DOHH2 (cell line): ENCODE measurements around the gene BTBD6.

Experiments
- H3F3A ChIP-seq: fragments of 200-600 bp; sonication (generic), shearing (Covaris generic); 2 replicates; pipeline ENCODE4 v1.6.0; 2016; ENCODE audit warnings: antibody characterized with exemption, mild to moderate bottlenecking; ENCODE audit not compliant: control insufficient read depth, insufficient read depth
- H3K27ac ChIP-seq: fragments of 200-600 bp; sonication (generic); 2 replicates; pipeline ENCODE4 v1.5.1; 2014; ENCODE audit warnings: low read depth, mild to moderate bottlenecking, low read length, moderate library complexity
- H3K27me3 ChIP-seq: fragments of 200-600 bp; sonication (generic); 2 replicates; pipeline ENCODE4 v1.6.1; 2014; ENCODE audit warnings: mild to moderate bottlenecking, low read length, mixed read lengths; ENCODE audit not compliant: control insufficient read depth
- H3K36me3 ChIP-seq: fragments of 200-600 bp; sonication (generic); 2 replicates; pipeline ENCODE4 v1.6.1; 2014; ENCODE audit warnings: mild to moderate bottlenecking, low read length, moderate library complexity, mixed read lengths; ENCODE audit not compliant: control insufficient read depth
- H3K4me1 ChIP-seq: fragments of 200-600 bp; sonication (generic); 2 replicates; pipeline ENCODE4 v1.6.1; 2014; ENCODE audit warnings: mild to moderate bottlenecking, low read length, mixed read lengths; ENCODE audit not compliant: control insufficient read depth
- H3K4me2 ChIP-seq: fragments of 200-600 bp; sonication (generic); 2 replicates; pipeline ENCODE4 v1.6.0; 2014; ENCODE audit warnings: mild to moderate bottlenecking, low read length, moderate library complexity
- H3K4me3 ChIP-seq: fragments of 200-600 bp; sonication (generic); 2 replicates; pipeline ENCODE4 v1.5.1; 2014; ENCODE audit warnings: mild to moderate bottlenecking, low read length, mixed read lengths
- H3K79me2 ChIP-seq: fragments of 200-600 bp; sonication (generic); 2 replicates; pipeline ENCODE4 v1.6.1; 2014; ENCODE audit warnings: mild to moderate bottlenecking, low read length, mixed read lengths; ENCODE audit not compliant: control insufficient read depth
- H3K9me2 ChIP-seq: fragments of 200-600 bp; sonication (generic); replicated peaks from 2 replicates; pipeline ENCODE4 v1.6.1; 2014; ENCODE audit warnings: mild to moderate bottlenecking, low read length, mixed read lengths; ENCODE audit not compliant: control insufficient read depth
- H3K9me3 ChIP-seq: fragments of 200-600 bp; sonication (generic); 2 replicates; pipeline ENCODE4 v1.6.1; 2014; ENCODE audit warnings: antibody characterized with exemption, low read length, mixed read lengths; ENCODE audit not compliant: control insufficient read depth, insufficient read depth
- H4K20me1 ChIP-seq: fragments of 200-600 bp; sonication (generic); 2 replicates; pipeline ENCODE4 v1.6.0; 2014; ENCODE audit warnings: low read depth, mild to moderate bottlenecking, antibody characterized with exemption, low read length, moderate library complexity; ENCODE audit not compliant: control insufficient read depth, insufficient read depth
- EZH2phosphoT487 ChIP-seq: fragments of 200-600 bp; sonication (generic); IDR thresholded peaks from 2 replicates; pipeline ENCODE4 v1.6.1; 2017; ENCODE audit warnings: borderline replicate concordance, mild to moderate bottlenecking, antibody characterized with exemption, low read length, moderate library complexity, mixed read lengths
- TF ChIP-seq, protein P1 (sequence below): fragments of 200-600 bp; sonication (generic); IDR thresholded peaks from one replicate; pipeline ENCODE4 v1.5.1; 2014; ENCODE audit warnings: antibody characterized with exemption, mild to moderate bottlenecking, low read depth, low read length; ENCODE audit not compliant: poor library complexity, severe bottlenecking

Gene BTBD6

DNA sequence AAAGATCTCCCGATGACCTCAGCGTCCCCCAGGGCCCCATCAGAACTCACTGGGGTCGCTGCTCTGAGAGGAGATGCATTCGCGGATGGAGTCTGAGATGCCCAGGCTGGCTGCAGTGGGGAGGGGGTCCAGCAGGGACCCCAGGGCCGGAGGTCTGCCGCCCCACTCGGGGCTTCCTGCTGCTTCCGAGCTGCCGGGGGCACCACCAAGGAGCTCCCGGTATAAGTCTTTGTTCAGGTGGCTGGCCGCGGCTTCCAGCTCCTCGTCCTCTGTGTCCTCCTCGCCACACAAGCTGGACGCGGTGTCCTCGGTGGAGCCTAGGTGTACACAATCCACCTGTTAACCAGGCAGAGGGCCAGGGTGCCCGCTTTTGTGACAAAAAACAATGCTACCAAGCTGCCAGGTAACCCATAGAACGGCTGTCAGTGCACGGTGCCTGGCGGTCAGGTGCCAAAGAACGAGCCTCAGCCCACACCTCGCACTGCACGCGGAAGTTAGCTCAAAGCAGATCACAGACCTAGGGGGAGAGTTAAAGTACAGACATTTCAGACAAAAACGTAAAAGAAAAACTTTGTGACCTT lies 26.6 kb upstream of the BTBD6 start:
- H3K9me2 ChIP-seq, result no peaks in the 10 kb centered on the region
- H3K9me3 ChIP-seq, result no peaks in the 10 kb centered on the region
- H3K36me3 ChIP-seq, result peaks cover 10% of the 10 kb centered on the region
- TF ChIP-seq EZH2phosphoT487, result no peak
- TF ChIP-seq, protein P1, sequence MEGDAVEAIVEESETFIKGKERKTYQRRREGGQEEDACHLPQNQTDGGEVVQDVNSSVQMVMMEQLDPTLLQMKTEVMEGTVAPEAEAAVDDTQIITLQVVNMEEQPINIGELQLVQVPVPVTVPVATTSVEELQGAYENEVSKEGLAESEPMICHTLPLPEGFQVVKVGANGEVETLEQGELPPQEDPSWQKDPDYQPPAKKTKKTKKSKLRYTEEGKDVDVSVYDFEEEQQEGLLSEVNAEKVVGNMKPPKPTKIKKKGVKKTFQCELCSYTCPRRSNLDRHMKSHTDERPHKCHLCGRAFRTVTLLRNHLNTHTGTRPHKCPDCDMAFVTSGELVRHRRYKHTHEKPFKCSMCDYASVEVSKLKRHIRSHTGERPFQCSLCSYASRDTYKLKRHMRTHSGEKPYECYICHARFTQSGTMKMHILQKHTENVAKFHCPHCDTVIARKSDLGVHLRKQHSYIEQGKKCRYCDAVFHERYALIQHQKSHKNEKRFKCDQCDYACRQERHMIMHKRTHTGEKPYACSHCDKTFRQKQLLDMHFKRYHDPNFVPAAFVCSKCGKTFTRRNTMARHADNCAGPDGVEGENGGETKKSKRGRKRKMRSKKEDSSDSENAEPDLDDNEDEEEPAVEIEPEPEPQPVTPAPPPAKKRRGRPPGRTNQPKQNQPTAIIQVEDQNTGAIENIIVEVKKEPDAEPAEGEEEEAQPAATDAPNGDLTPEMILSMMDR, result no peak
- H3K27me3 ChIP-seq, result no peaks in the 10 kb centered on the region
- H4K20me1 ChIP-seq, result no peaks in the 10 kb centered on the region
- H3F3A ChIP-seq, result no peaks in the 10 kb centered on the region
- no peak overlapping the region for H3K4me2 ChIP-seq
- H3K79me2 ChIP-seq, result no peaks in the 10 kb centered on the region
- no peak overlapping the region for H3K27ac ChIP-seq
- no peak overlapping the region for H3K4me3 ChIP-seq
- no peaks in the 10 kb centered on the region for H3K4me1 ChIP-seq

GRCh38 chr14:105223260-105223659 lies 25.1 kb upstream of the BTBD6 start:
- H3K79me2 ChIP-seq, result no peaks in the 10 kb centered on the region
- H3K36me3 ChIP-seq, result peaks cover 10% of the 10 kb centered on the region
- no peaks in the 10 kb centered on the region for H3K9me2 ChIP-seq
- no peaks in the 10 kb centered on the region for H3K4me1 ChIP-seq
- TF ChIP-seq EZH2phosphoT487, result no peak
- TF ChIP-seq, protein P1, result no peak
- H3K27me3 ChIP-seq, result no peaks in the 10 kb centered on the region
- H3K27ac ChIP-seq, result no peak overlapping the region
- no peaks in the 10 kb centered on the region for H3F3A ChIP-seq
- H3K4me2 ChIP-seq, result no peak overlapping the region
- no peak overlapping the region for H3K4me3 ChIP-seq
- no peaks in the 10 kb centered on the region for H4K20me1 ChIP-seq
- no peaks in the 10 kb centered on the region for H3K9me3 ChIP-seq

DNA sequence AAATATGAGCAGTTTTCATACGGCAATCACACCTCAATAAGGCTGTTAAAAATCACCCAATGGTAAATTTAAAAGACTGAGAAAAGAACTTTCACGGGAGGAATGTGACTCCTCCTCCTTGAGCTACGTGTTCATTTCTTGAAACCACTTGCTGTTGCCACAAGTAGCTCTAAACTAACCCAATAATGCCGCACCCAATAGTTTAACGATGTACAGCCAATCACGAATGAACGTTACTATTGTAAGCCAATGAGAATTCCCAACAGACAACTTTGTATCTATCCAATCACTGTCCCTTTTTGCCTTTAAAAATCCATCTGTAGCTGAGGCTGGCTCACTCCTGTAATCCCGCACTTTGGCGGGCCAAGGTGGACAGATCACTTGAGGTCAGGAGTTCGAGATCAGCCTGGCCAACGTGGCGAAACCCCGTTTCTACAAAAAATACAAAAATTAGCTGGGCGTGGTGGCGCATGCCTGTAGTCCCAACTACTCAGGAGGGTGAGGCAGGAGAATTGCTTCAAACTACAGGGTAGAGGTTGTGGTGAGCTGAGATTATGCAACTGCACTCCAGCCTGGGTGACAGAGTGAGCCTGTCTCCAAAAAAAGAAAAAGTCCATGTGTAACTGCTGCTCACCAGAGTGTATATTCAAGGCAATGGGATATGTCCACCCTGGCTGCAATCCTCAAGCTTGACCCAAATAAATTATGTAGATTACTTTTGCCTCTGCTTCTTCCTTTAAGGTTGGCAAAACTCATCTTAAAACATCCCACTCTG lies 24.4 kb upstream of the BTBD6 start:
- TF ChIP-seq, protein P1, result no peak
- TF ChIP-seq EZH2phosphoT487, result no peak
- Histone ChIP-seq H3K79me2 (no peaks in the 10 kb centered on the region), H3K9me3 (no peaks in the 10 kb centered on the region), H3K27ac (no peak overlapping the region), H3K27me3 (no peaks in the 10 kb centered on the region), H4K20me1 (no peaks in the 10 kb centered on the region), H3K4me3 (no peak overlapping the region), H3K36me3 (peaks cover 8% of the 10 kb centered on the region), H3F3A (no peaks in the 10 kb centered on the region), H3K9me2 (no peaks in the 10 kb centered on the region), H3K4me2 (no peak overlapping the region), H3K4me1 (no peaks in the 10 kb centered on the region)
